ENCODE data around the gene MLKL. TPM values are rescaled to one million over a fixed set of nuclear protein-coding genes. Genes with fewer than 3 reads are reported as not detected.
A peak's percentile ranks its signal among the peaks of the same experiment; 100 is the strongest.

MLKL gene
- total RNA-seq, 2 donors from 2014 or later = 33.8 to 44.8 TPM

DNA sequence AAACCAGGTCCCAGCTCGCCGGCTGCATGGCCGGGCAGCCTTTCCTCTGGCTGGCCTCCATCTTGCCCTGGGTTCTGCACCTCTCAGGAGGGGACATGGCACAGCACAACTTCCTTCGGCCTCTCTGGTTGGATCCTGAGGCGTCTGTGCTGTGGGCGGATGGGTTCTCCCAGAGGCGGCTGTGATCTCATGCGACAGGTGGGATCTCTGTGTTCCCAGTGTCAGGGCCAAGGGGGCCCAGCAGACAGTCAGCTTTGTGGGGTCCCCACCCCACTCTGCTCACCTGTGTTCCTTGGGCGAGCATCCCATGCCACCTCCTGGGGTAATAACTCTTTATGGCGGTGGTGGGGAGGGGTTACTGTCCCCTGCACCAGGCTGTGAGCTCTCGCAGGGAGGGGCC is 38.2 kb upstream of the MLKL start:
- peaks cover 25% of the 10 kb centered on the region for H3K27me3 Mint-ChIP-seq
- peaks cover 2% of the 10 kb centered on the region for H3K36me3 Mint-ChIP-seq (ENCODE audit: low read depth)
- no peaks in the 10 kb centered on the region for H3K9me3 ChIP-seq (ENCODE audit: control insufficient read depth, low read length, poor library complexity, severe bottlenecking)
- H3K4me3 Mint-ChIP-seq = no peak overlapping the region
- H3K27ac Mint-ChIP-seq = no peak overlapping the region
- peaks cover 3% of the 10 kb centered on the region for H3K4me1 Mint-ChIP-seq
- DNase-seq (no peak), ATAC-seq (no peak)

DNA sequence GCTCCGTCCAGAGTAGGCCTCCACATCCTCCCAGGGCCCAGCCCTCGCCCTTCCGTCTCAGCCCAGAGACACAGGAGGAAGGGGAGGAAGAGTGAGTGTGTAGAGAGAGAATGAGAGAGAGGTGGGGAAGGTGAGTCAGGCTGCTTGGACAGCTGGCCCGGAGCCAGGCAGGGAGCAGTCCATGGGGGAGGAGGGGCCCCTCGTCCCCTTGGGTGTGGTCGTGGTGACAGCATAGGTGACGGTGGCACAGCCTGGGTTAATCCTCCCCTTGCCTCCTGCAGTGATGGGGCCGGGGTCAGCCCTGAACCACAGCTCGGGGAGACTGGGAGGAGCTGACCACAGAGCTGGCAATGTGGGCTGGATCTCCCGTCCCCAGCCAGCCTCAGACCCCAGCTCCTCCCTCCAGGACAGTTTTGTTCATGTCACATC is 37.5 kb upstream of the MLKL start:
- H3K27me3 Mint-ChIP-seq = peaks cover 25% of the 10 kb centered on the region
- H3K27ac Mint-ChIP-seq = peak overlapping the region; percentile 60
- DNase-seq (no peak), ATAC-seq (no peak)
- H3K4me3 Mint-ChIP-seq = no peak overlapping the region
- H3K36me3 Mint-ChIP-seq (ENCODE audit: low read depth) = peaks cover 2% of the 10 kb centered on the region
- H3K4me1 Mint-ChIP-seq = peaks cover 3% of the 10 kb centered on the region
- no peaks in the 10 kb centered on the region for H3K9me3 ChIP-seq (ENCODE audit: control insufficient read depth, low read length, poor library complexity, severe bottlenecking)

DNA sequence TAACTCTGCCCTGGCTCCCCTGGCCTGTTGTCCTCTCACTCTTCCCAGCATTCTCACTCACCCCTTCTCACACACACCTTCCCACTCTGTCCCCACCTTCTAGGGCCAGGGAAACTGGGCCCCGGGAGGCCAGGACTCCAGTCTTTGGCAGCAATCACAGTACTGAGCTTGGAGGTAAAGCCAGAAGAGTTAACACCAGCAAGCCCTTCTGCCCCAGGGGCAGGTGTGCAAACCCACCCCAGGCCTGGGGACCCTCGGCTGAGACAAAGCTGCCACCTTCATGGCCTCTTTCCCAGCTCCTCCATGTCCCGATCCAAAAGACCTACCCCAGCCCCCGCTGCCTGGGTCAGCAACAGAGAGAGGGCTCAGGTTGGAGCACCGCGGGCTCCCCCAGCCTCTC is 36.9 kb upstream of the MLKL start:
- H3K36me3 Mint-ChIP-seq (ENCODE audit: low read depth) = peaks cover 2% of the 10 kb centered on the region
- peaks cover 25% of the 10 kb centered on the region for H3K27me3 Mint-ChIP-seq
- no peak overlapping the region for H3K4me3 Mint-ChIP-seq
- H3K4me1 Mint-ChIP-seq = peaks cover 3% of the 10 kb centered on the region
- DNase-seq (no peak), ATAC-seq (no peak)
- H3K27ac Mint-ChIP-seq = peak overlapping the region; percentile 60
- no peaks in the 10 kb centered on the region for H3K9me3 ChIP-seq (ENCODE audit: control insufficient read depth, low read length, poor library complexity, severe bottlenecking)

- peaks cover 2% of the 10 kb centered on the region for H3K36me3 Mint-ChIP-seq (ENCODE audit: low read depth)
- DNase-seq = no peak
- ATAC-seq = no peak
- no peak overlapping the region for H3K27ac Mint-ChIP-seq
- no peak overlapping the region for H3K4me3 Mint-ChIP-seq
- H3K27me3 Mint-ChIP-seq = peaks cover 20% of the 10 kb centered on the region
- no peaks in the 10 kb centered on the region for H3K9me3 ChIP-seq (ENCODE audit: control insufficient read depth, low read length, poor library complexity, severe bottlenecking)
- peaks cover 7% of the 10 kb centered on the region for H3K4me1 Mint-ChIP-seq
Measured at GRCh38 chr16:74736531-74737157, 36.0 kb upstream of the MLKL start.

DNA sequence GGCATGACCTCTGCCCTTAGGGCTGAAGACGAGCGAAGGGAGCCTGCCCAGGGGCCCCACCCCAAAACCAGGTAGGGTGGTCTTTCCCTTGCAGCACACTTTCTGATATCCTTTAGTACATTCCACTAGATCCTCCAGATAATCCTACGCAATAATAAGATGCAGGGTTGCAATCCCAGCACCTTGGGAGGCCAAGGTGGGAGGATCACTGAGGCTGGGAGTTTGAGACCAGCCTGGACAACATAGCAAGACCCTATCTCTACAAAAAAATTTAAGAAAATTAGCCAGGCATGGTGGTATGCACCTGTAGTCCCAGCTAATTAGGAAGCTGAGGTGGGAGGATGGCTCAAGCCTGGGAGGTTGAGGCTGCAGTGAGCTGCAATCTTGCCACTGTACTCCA is 34.9 kb upstream of the MLKL start:
- Mint-ChIP-seq H3K27me3 (peaks cover 20% of the 10 kb centered on the region), H3K4me1 (peaks cover 11% of the 10 kb centered on the region), H3K4me3 (no peak overlapping the region), H3K27ac (no peak overlapping the region), H3K36me3 (ENCODE audit: low read depth) (peaks cover 2% of the 10 kb centered on the region)
- H3K9me3 ChIP-seq (ENCODE audit: control insufficient read depth, low read length, poor library complexity, severe bottlenecking) = no peaks in the 10 kb centered on the region
- ATAC-seq = no peak
- no peak for DNase-seq

DNA sequence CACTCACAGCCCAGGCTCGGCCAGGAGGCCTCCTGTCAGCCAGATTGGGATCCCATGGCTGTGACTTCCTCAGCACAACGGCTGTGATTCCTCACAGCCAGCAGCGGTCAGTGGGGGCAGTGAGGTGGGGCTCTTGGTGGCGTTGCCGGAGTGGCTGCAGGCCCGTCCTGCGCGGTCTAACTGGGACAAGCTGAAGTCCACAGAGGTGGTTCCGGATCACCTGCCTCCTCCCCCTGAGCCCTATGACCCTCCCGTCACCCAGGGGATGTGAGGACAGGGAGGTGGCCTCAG is 34.4 kb upstream of the MLKL start:
- Mint-ChIP-seq H3K4me3 (no peak overlapping the region), H3K36me3 (ENCODE audit: low read depth) (peaks cover 2% of the 10 kb centered on the region), H3K4me1 (peaks cover 15% of the 10 kb centered on the region), H3K27ac (no peak overlapping the region), H3K27me3 (peaks cover 19% of the 10 kb centered on the region)
- no peaks in the 10 kb centered on the region for H3K9me3 ChIP-seq (ENCODE audit: control insufficient read depth, low read length, poor library complexity, severe bottlenecking)
- DNase-seq (no peak), ATAC-seq (no peak)

- H3K36me3 Mint-ChIP-seq (ENCODE audit: low read depth) = no peaks in the 10 kb centered on the region
- DNase-seq = no peak
- ATAC-seq = no peak
- no peak overlapping the region for H3K4me3 Mint-ChIP-seq
- H3K4me1 Mint-ChIP-seq = peaks cover 14% of the 10 kb centered on the region
- H3K9me3 ChIP-seq (ENCODE audit: control insufficient read depth, low read length, poor library complexity, severe bottlenecking) = no peaks in the 10 kb centered on the region
- H3K27ac Mint-ChIP-seq = no peak overlapping the region
- H3K27me3 Mint-ChIP-seq = peaks cover 13% of the 10 kb centered on the region
Measured at GRCh38 chr16:74734361-74735161, 33.9 kb upstream of the MLKL start.

GRCh38 chr16:74732707-74733350 is 32.2 kb upstream of the MLKL start:
- ATAC-seq (no peak), DNase-seq (no peak)
- no peak overlapping the region for H3K27ac Mint-ChIP-seq
- peaks cover 10% of the 10 kb centered on the region for H3K27me3 Mint-ChIP-seq
- peaks cover 2% of the 10 kb centered on the region for H3K36me3 Mint-ChIP-seq (ENCODE audit: low read depth)
- H3K4me1 Mint-ChIP-seq = peaks cover 14% of the 10 kb centered on the region
- no peak overlapping the region for H3K4me3 Mint-ChIP-seq
- H3K9me3 ChIP-seq (ENCODE audit: control insufficient read depth, low read length, poor library complexity, severe bottlenecking) = no peaks in the 10 kb centered on the region

DNA sequence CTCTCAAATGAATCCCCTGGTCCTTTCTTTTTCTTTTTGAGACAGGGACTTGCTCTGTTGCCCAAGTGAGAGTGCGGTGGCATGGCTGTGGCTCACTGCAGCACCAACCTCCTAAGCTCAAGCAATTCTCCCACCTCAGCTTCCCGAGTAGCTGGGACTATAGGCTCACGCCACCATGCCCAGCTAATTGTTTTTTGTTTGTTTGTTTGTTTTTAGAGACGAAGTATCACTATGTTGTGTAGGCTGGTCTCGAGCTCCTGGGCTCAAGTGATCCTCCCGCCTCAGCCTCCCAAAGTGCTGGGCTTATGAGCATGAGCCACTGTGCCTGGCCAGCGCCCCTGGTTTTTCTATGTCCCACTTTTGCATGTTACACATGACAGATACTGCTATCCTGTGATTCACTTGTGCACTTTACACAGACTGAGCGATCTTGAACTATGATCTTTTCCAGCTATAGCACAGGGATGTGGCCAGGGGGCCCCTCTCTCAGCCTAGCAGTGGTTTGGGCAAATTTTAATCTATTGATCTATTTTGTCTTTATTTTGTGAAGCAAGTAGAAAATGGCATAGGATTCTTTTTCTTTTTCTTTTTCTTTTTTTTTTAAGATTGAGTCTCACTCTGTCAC is 31.3 kb upstream of the MLKL start:
- H3K4me1 Mint-ChIP-seq = peaks cover 14% of the 10 kb centered on the region
- no peak for ATAC-seq

DNA sequence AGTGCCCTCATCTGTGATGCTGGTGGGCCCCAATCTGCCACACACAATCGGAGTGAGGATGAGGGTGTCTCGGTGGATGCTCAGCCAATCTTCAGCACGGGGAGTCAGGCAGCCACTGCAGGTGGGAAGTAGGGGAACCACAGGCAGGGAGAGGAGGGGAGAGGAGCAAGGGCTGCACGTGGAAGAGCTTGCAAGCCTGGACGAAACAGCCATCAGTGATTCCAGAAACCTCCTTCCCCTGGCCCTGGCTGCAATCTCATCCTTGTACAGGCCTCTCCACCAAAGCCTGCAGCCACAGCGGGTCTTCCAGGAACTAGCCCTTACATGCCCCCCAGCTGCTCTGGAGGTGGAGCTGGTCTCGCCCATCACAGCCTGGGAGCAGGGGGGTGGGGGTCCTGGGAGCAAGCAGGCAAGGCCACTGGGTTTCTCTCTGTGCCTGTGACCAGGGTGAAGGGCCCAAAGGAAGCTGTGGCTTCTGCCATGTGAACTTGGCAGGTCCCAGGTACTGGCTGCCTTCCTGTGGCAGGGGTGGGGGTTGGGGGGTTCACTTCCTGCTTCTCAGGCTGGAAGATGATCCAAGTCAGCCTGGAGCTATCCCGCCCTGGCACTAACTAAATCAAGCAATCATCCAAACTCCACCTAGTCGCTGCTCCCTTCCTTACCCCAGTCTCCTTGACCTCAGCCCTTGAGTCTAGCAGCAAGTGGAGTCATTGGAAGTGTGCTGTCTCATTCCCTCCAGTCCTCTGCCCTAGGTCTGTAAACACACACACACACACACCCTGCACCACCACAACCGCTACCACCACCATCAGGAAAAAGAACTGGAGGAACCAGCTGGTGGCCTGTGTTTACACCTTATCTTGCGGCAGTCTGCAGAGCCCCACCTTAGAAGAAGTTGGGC is 29.4 kb upstream of the MLKL start:
- Mint-ChIP-seq H3K4me3 (no peak overlapping the region), H3K27ac (no peak overlapping the region), H3K36me3 (ENCODE audit: low read depth) (peaks cover 2% of the 10 kb centered on the region), H3K4me1 (peaks cover 14% of the 10 kb centered on the region), H3K27me3 (peaks cover 10% of the 10 kb centered on the region)
- ATAC-seq (no peak), DNase-seq (no peak)
- H3K9me3 ChIP-seq (ENCODE audit: control insufficient read depth, low read length, poor library complexity, severe bottlenecking) = peaks cover 8% of the 10 kb centered on the region

More for the DNA sequence above, 31.3 kb upstream of the MLKL start:
- no peak for DNase-seq
- H3K36me3 Mint-ChIP-seq (ENCODE audit: low read depth) = peaks cover 2% of the 10 kb centered on the region
- peaks cover 5% of the 10 kb centered on the region for H3K9me3 ChIP-seq (ENCODE audit: control insufficient read depth, low read length, poor library complexity, severe bottlenecking)
- H3K4me3 Mint-ChIP-seq = no peak overlapping the region
- no peak overlapping the region for H3K27ac Mint-ChIP-seq
- H3K27me3 Mint-ChIP-seq = peaks cover 5% of the 10 kb centered on the region

DNA sequence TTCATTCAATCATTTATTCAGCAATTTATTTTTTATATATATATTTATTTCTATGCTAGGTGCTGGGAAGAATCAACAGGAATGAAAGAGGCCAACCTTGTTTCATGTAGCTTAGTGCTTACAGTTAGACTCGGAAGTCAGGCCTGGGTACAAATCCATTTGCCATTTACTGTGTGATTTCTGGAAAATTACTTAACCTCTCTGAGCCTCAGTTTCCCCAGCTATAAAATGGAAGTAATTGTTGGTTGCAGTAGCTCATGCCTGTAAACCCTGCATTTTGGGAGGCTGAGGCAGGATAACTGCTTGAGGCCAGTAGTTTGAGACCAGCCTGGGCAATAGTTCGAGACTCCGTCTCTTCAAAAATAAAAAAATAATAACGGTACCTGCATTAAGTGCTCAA is 27.2 kb upstream of the MLKL start:
- DNase-seq (no peak), ATAC-seq (no peak)
- no peak overlapping the region for H3K4me3 Mint-ChIP-seq
- H3K27me3 Mint-ChIP-seq = peaks cover 21% of the 10 kb centered on the region
- H3K9me3 ChIP-seq (ENCODE audit: control insufficient read depth, low read length, poor library complexity, severe bottlenecking) = peaks cover 8% of the 10 kb centered on the region
- no peak overlapping the region for H3K27ac Mint-ChIP-seq
- H3K36me3 Mint-ChIP-seq (ENCODE audit: low read depth) = peaks cover 6% of the 10 kb centered on the region
- peaks cover 16% of the 10 kb centered on the region for H3K4me1 Mint-ChIP-seq

- Mint-ChIP-seq H3K4me3 (no peak overlapping the region), H3K36me3 (ENCODE audit: low read depth) (peaks cover 6% of the 10 kb centered on the region), H3K27me3 (peaks cover 21% of the 10 kb centered on the region), H3K27ac (no peak overlapping the region), H3K4me1 (peaks cover 13% of the 10 kb centered on the region)
- no peak for ATAC-seq
- no peak for DNase-seq
- H3K9me3 ChIP-seq (ENCODE audit: control insufficient read depth, low read length, poor library complexity, severe bottlenecking) = peaks cover 8% of the 10 kb centered on the region
Measured at GRCh38 chr16:74726716-74727115, 26.1 kb upstream of the MLKL start.
